GM12874 (cell line): ENCODE data around the gene LASP1.

Experiments
- TF ChIP-seq, protein P1 (sequence below): IDR thresholded peaks from 2 replicates; pipeline ENCODE4 v1.5.1; 2011; ENCODE audit warnings: low read depth, mild to moderate bottlenecking, control low read depth, low read length, moderate library complexity; ENCODE audit not compliant: insufficient read depth

LASP1 gene

DNA sequence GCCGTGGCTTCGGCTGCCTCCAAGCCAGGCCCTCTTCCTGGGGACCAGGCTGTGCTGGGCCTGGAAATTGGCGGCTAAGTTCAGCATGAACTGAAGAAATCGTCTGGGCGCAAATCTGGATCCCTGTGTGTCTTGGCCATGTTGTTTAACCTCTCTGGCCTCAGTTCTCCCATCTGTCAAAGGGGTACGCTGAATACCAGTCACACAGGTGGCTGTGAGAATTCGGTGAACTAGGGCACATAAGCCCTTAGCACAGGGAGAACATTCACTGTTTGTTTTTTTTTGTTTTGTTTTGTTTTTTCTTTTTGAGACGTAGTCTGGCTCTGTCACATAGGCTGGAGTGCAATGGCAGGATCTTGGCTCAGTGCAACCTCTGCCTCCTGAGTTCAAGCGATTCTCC, 19.0 kb downstream of the LASP1 start:
- TF ChIP-seq, protein P1, sequence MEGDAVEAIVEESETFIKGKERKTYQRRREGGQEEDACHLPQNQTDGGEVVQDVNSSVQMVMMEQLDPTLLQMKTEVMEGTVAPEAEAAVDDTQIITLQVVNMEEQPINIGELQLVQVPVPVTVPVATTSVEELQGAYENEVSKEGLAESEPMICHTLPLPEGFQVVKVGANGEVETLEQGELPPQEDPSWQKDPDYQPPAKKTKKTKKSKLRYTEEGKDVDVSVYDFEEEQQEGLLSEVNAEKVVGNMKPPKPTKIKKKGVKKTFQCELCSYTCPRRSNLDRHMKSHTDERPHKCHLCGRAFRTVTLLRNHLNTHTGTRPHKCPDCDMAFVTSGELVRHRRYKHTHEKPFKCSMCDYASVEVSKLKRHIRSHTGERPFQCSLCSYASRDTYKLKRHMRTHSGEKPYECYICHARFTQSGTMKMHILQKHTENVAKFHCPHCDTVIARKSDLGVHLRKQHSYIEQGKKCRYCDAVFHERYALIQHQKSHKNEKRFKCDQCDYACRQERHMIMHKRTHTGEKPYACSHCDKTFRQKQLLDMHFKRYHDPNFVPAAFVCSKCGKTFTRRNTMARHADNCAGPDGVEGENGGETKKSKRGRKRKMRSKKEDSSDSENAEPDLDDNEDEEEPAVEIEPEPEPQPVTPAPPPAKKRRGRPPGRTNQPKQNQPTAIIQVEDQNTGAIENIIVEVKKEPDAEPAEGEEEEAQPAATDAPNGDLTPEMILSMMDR: no peak

DNA sequence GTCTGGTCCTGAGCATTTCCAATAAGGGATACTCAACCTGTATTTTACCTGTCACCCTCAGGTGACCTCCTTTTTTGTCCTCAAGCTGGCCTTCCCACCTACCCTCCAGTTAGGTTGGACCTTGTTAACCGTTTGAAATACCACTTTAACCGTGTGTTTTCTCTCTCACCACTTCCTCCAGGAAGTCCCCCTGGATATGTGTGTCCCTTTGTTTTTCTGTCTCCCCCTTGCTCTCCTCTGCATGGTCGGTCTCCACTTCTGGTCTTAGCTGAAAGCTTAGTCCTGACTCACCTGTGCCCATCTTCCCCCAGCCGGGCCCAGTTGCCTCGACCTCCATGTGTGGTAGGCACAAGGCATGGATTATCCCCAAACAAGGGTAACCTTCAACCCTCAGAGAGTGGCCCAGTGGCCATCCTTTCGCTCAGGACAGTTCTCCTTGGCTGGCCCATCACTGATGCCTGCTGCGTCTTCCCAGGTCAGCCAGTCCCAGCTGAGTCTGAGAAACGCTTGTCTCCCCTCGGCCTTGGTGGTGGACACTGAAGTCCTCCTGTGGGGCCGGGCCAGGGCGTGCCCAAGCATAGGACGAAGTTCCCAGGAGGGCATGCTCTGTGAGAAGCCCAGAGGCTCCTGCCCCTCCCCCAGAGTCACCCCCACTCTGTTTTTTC, 20.0 kb downstream of the LASP1 start:
- TF ChIP-seq, protein P1: no peak

DNA sequence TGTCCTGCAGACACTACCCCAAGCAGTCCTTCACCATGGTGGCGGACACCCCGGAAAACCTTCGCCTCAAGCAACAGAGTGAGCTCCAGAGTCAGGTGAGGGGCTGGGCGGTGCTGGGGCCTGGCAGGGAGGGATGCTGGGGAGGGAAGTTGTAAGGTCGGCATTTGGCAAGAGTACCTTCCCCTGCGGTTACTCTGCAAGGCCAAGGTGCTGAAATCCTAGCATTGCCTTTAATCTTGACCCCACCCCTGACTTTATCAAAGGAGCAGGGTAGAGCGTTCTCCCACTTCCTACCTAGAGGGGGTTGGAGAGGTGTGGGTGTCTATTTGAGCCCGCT, 20.5 kb downstream of the LASP1 start:
- TF ChIP-seq, protein P1: no peak

DNA sequence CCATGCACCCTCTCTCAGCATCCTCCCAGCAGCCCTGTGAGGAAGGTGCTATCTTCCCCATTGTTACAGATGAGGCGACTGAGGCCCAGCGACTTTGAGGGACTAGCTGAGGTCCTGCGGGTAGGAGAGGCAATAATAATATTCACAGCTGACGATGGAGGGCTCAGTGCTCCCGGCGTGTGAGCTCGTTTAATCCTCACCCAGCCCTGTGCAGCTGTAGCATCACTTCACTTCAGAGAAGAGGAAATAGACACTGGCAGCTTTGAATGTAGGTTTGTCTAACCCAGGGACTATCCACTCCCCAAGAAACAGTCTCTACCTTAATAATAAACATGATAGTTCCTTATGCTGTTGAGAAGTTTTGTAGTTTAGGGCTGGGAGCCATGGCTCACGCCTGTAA, 21.6 kb downstream of the LASP1 start:
- TF ChIP-seq, protein P1: no peak

DNA sequence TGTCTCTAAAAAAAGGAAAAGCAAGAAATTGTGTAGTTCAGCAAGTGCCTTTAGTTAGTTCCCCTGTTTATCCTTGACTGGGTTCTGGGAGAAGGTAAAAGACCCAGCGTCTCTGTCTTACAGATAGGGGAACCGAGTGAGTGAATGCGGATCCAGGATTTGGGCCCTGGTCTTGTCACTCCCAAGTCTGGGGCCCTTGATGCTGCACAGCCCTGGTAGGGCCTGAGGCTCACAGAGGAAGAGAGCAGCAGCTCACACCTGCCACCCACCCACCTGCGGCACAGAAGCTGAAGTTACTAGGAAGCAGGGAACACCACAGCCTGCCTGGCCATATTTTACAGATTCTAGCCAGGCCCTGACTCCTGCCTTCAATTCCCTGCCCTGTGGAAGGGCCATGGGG, 22.2 kb downstream of the LASP1 start:
- TF ChIP-seq, protein P1: no peak

DNA sequence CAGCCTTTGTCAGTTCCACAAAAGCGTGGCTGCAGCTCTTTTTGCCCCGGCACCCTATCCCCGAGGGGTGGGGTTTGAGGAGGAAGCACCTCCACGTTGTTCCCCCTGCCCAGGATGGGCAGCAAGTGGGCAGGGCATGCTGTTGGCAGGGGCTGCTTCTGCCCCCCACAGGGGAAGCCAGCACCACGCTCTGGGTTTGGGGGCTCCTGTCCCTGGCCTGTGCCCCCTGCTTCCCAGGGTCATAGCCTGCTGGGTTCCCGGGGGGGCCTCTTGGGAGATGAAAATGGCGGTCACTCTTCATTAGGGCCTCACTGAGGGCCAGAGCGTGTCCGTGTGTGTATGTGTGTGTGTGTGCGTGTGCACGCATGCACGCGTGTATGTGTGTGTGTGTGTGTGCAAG, 22.8 kb downstream of the LASP1 start:
- TF ChIP-seq, protein P1: no peak

DNA sequence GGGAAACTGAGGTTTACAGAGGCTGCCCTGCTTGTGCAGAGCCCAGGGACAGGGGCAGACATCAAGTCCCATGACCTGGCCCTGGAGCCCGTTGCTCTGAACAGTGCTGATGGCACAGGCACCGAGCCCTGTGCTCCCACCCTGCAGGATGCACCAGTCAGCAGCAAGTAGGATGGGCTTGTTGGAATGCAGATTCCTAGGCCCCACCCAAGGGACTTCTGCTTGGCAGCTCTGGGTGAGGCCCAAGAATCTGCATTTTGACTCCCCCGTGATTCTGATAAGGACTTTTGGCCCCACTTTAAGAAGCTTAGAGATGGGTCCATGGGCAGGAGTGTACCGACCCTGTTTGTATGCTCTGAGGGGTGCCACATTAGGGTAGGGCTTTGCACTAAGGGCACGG, 23.3 kb downstream of the LASP1 start:
- TF ChIP-seq, protein P1: no peak
